ENCODE measurements around the gene NHERF1. TPM values are rescaled to one million over a fixed set of nuclear protein-coding genes. Genes with fewer than 3 reads are reported as not detected.

Gene NHERF1
- total and polyA plus RNA-seq, 2 of the 13 experiments (the other 11 are each of a cell fraction or from before 2014, with no cell fraction given), result 169 to 269 TPM

DNA sequence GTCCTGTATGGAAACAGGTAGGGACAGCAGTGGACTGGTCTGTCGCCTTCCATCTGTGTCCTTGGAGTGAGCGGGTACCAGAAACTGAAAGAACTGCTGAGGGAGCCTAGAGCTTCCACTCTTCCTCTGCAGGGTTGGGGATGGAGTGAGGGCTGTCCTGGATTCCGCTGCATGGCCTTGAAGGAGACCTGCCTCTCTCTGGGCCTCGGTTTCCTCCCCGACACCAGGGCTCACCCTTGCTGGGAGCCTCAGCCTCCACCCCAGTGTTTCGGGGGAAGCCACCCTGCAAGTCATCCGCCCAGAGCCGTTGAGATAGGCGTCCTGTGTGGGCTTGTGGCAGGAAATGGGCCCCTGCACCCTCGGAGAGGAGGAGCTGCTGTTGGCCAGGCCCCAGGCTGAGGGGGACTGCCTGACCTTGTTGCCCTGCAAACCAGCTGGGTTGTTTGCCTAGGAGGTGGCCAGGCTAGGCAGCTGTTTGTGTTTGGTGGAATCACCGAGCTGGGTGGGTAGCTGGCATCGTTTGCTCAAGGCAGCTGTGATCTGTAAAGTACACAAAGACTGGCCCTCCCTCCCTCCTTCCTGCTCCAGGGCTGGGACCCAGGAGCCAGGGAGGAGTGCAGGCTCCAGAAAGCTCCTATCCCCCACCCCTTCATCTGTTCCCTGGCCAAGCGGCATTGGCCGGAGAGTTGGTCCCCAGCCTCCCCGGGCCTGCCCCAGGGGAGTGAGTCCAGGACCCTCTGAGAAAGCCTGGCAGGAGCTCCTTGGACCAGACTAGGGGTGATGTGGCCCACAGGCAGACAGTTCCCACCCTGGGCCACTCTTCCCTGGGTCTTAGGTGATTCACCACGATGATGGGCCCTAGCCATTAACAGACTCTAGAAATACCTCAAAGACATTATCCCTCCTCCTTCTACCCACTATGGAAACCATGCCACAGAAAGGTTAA, 10.1 kb upstream of the NHERF1 start (continued):
- TF ChIP-seq, protein P1, sequence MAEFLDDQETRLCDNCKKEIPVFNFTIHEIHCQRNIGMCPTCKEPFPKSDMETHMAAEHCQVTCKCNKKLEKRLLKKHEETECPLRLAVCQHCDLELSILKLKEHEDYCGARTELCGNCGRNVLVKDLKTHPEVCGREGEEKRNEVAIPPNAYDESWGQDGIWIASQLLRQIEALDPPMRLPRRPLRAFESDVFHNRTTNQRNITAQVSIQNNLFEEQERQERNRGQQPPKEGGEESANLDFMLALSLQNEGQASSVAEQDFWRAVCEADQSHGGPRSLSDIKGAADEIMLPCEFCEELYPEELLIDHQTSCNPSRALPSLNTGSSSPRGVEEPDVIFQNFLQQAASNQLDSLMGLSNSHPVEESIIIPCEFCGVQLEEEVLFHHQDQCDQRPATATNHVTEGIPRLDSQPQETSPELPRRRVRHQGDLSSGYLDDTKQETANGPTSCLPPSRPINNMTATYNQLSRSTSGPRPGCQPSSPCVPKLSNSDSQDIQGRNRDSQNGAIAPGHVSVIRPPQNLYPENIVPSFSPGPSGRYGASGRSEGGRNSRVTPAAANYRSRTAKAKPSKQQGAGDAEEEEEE (CRISPR knock-in tag; IDR thresholded peaks at IDR 0.05; ENCODE audit: borderline replicate concordance), result no peak
- TF ChIP-seq, protein P2, sequence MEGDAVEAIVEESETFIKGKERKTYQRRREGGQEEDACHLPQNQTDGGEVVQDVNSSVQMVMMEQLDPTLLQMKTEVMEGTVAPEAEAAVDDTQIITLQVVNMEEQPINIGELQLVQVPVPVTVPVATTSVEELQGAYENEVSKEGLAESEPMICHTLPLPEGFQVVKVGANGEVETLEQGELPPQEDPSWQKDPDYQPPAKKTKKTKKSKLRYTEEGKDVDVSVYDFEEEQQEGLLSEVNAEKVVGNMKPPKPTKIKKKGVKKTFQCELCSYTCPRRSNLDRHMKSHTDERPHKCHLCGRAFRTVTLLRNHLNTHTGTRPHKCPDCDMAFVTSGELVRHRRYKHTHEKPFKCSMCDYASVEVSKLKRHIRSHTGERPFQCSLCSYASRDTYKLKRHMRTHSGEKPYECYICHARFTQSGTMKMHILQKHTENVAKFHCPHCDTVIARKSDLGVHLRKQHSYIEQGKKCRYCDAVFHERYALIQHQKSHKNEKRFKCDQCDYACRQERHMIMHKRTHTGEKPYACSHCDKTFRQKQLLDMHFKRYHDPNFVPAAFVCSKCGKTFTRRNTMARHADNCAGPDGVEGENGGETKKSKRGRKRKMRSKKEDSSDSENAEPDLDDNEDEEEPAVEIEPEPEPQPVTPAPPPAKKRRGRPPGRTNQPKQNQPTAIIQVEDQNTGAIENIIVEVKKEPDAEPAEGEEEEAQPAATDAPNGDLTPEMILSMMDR (CRISPR knock-in tag; IDR thresholded peaks at IDR 0.05), result no peak
- TF ChIP-seq, protein P3, sequence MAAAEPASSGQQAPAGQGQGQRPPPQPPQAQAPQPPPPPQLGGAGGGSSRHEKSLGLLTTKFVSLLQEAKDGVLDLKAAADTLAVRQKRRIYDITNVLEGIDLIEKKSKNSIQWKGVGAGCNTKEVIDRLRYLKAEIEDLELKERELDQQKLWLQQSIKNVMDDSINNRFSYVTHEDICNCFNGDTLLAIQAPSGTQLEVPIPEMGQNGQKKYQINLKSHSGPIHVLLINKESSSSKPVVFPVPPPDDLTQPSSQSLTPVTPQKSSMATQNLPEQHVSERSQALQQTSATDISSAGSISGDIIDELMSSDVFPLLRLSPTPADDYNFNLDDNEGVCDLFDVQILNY (CRISPR knock-in tag; conservative IDR thresholded peaks at IDR 0.05), result no peak
- TF ChIP-seq ZNF24 (IDR thresholded peaks at IDR 0.05), result no peak
- TF ChIP-seq ZNF431 (CRISPR knock-in tag; IDR thresholded peaks at IDR 0.05; ENCODE audit: borderline replicate concordance, low read depth), result no peak
- TF ChIP-seq MAFK (conservative IDR thresholded peaks at IDR 0.05 in 1 of 2, IDR thresholded peaks at IDR 0.05 in 1 of 2; ENCODE audit: low read length in 2 of 2), result no peak
- TF ChIP-seq ZNF441 (CRISPR knock-in tag; IDR thresholded peaks at IDR 0.05; ENCODE audit: borderline replicate concordance), result no peak
- TF ChIP-seq, protein P4, sequence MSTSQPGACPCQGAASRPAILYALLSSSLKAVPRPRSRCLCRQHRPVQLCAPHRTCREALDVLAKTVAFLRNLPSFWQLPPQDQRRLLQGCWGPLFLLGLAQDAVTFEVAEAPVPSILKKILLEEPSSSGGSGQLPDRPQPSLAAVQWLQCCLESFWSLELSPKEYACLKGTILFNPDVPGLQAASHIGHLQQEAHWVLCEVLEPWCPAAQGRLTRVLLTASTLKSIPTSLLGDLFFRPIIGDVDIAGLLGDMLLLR (CRISPR knock-in tag; IDR thresholded peaks at IDR 0.05), result peak; percentile 34; the same call in 1 of the 2 replicates
- TF ChIP-seq CREM (IDR thresholded peaks at IDR 0.05), result peak; percentile 29
- no peak; the same call in 1 of the 2 replicates for TF ChIP-seq CREM (CRISPR knock-in tag; IDR thresholded peaks at IDR 0.05)
- TF ChIP-seq, protein P5, sequence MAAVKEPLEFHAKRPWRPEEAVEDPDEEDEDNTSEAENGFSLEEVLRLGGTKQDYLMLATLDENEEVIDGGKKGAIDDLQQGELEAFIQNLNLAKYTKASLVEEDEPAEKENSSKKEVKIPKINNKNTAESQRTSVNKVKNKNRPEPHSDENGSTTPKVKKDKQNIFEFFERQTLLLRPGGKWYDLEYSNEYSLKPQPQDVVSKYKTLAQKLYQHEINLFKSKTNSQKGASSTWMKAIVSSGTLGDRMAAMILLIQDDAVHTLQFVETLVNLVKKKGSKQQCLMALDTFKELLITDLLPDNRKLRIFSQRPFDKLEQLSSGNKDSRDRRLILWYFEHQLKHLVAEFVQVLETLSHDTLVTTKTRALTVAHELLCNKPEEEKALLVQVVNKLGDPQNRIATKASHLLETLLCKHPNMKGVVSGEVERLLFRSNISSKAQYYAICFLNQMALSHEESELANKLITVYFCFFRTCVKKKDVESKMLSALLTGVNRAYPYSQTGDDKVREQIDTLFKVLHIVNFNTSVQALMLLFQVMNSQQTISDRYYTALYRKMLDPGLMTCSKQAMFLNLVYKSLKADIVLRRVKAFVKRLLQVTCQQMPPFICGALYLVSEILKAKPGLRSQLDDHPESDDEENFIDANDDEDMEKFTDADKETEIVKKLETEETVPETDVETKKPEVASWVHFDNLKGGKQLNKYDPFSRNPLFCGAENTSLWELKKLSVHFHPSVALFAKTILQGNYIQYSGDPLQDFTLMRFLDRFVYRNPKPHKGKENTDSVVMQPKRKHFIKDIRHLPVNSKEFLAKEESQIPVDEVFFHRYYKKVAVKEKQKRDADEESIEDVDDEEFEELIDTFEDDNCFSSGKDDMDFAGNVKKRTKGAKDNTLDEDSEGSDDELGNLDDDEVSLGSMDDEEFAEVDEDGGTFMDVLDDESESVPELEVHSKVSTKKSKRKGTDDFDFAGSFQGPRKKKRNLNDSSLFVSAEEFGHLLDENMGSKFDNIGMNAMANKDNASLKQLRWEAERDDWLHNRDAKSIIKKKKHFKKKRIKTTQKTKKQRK (IDR thresholded peaks at IDR 0.05; ENCODE audit: low read length), result no peak
- TF ChIP-seq, protein P6, sequence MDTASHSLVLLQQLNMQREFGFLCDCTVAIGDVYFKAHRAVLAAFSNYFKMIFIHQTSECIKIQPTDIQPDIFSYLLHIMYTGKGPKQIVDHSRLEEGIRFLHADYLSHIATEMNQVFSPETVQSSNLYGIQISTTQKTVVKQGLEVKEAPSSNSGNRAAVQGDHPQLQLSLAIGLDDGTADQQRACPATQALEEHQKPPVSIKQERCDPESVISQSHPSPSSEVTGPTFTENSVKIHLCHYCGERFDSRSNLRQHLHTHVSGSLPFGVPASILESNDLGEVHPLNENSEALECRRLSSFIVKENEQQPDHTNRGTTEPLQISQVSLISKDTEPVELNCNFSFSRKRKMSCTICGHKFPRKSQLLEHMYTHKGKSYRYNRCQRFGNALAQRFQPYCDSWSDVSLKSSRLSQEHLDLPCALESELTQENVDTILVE (CRISPR knock-in tag; IDR thresholded peaks at IDR 0.05), result peak; percentile 62; the same call in 1 of the 2 replicates
- TF ChIP-seq, protein P7, sequence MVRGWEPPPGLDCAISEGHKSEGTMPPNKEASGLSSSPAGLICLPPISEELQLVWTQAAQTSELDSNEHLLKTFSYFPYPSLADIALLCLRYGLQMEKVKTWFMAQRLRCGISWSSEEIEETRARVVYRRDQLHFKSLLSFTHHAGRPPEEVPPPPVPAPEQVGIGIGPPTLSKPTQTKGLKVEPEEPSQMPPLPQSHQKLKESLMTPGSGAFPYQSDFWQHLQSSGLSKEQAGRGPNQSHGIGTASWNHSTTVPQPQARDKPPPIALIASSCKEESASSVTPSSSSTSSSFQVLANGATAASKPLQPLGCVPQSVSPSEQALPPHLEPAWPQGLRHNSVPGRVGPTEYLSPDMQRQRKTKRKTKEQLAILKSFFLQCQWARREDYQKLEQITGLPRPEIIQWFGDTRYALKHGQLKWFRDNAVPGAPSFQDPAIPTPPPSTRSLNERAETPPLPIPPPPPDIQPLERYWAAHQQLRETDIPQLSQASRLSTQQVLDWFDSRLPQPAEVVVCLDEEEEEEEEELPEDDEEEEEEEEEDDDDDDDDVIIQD (CRISPR knock-in tag; IDR thresholded peaks at IDR 0.05; ENCODE audit: low read depth), result no peak
- TF ChIP-seq ZNF33A (CRISPR knock-in tag; IDR thresholded peaks at IDR 0.05; ENCODE audit: borderline replicate concordance), result no peak
